GM19043 (cell line): Measurements from ENCODE around the gene SEPTIN1.
"Not testable (repeated sequence)": the region's sequence is repeated elsewhere in the genome, so short reads cannot be mapped to it uniquely, and the experiment has no call there.

Experiments
- ATAC-seq: cut with Tn5 transposase; IDR thresholded peaks from one replicate; pipeline ENCODE4 v1.9.1; 2021; ENCODE audit warnings: low read depth; ENCODE audit not compliant: unreplicated experiment

SEPTIN1 gene

DNA sequence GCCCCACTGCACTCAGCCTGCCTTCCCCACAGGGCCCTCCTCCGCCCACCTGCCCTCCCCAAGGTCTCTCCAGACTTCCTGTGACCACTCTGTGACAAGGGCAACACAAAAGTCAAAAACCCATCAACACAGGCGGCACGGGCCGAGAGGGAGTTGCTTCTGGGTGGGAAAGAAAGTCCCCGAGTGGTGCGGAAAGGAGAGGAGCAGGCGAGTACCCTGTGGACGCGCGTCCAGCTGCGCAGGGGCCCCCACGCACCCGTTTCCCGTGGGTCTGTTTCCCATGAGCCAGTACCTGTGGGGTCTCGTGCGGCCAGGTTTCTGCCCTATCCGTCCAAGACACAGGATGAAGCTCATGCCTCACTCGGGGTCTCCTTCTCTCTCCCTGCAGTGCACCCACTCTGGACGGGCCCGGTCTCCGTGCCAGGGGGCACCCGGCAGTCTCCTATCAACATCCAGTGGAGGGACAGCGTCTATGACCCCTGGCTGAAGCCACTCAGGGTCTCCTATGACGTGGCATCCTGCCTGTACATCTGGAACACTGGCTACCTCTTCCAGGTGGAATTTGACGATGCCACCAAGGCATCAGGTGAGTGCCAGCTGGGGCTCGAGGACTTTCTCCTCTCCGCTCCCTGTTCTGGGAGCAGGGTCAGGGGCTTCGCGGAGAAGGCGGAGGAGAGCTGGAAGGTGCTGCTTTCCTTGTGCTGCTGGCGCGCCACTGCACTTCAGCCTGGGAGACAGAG is 39.4 kb downstream of the SEPTIN1 start:
- no peak for ATAC-seq

DNA sequence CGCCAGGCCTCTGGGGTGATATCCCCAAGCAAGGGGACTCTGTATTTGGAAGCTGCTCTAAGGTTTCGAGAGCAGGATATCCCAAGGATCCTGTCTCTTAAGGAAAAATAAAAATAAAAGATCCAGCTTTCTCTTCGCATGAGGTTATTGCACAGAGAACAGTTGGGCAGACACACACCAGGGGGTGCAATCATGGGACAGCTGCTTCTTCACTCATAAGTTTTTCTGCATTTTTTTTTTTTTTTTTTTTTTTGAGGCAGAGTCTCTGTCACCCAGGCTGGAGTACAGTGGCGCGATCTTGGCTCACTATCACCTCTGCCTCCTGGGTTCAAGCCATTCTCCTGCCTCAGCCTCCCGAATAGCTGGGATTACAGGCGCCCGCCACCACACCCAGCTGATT is 40.4 kb downstream of the SEPTIN1 start:
- ATAC-seq, result not testable (repeated sequence)

DNA sequence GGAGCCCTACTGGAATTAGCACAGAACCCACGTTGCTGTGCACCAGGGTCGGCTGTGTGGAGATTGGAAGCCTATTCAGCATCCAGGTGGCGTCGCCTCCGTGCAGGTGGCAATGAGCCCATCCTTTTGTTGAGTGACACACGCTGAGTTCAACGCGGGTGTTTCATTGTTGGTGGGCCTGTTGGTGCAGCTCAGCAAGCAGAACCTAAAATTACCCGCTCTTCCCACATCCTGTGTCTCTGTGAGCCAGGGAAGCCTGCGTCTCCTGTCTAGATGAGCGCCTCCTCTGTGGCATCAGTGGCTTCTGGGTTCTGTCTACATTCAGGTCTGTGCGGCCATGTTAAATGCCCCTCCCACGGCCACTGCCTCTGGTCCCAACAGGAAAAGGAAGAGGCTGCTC is 41.7 kb downstream of the SEPTIN1 start:
- ATAC-seq, result no peak

DNA sequence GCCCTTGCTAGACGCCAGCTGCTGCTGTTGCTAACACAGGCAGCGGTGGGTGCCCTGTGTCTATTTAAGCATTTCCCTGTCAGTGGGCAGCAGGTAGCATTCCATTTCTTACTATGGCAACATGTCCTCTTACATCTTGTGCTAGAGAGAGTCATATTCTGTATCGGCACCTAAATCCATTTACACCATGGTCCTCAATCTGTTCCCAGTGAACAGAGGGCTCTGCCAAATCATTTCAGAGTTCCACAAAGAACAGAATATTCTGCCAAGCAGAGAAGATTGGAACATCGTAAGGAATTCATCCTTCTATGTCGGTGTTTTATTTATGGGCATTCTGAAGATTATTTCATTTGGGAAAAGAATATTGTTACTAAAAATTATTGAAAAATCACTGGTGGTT is 43.6 kb downstream of the SEPTIN1 start:
- not testable (repeated sequence) for ATAC-seq

DNA sequence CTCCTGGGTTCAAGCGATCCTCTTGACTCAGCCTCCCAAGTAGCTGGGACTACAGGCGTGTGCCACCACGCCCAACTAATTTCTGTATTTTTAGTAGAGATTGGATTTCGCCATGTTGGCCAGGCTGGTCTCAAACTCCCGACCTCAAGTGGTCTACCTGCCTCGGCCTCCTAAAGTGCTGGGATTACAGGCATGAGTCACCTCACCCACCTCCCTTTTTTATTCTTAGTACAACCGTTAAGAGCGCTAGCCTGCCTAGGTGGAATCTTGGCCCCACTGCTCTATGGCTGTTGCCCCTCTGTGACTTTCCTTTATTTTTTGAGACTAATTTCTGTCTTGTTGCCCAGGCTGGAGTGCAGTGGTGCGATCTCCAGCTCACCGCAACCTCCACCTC is 44.4 kb downstream of the SEPTIN1 start:
- ATAC-seq, result not testable (repeated sequence)

DNA sequence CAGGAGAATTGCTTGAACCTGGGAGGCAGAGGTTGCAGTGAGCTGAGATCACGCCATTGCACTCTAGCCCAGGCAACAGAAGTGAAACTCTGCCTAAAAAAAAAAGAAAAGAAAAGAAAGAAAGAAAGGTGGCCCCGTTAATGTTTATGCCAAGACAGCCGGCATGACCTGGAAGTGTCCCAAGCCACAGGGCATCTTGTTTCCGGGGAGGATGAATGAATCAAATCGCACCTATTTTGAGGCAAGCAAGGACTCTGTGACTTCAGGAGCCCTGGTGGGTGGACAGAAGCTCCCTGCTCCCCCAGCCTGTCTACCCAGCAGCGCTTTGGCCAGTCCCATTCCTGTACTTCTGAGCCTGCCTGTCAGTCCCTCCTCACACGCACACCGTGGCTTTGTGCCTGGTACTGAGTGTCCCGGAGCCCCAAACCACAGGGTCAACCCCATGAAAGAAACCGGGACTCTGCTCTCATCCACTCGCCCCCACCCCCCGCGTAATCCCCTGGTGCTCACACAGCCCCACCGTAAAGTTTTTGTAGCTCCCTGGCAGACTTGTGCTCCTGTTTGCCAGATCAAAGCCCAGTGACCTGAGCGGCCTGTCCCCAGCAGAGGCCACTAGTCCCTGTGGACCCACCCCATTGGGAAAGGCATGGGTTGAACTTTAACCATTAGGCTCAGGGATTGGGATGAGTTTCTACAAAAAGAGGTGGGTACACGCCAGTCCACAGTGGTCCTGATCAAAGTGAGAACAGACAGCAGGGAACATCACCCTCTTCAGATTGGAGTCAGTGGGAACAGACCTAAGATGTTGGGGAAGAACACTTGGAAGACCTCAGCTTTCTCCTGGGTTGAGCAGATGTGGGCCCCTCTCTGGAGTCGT is 46.5 kb downstream of the SEPTIN1 start:
- peak; percentile 20 for ATAC-seq

DNA sequence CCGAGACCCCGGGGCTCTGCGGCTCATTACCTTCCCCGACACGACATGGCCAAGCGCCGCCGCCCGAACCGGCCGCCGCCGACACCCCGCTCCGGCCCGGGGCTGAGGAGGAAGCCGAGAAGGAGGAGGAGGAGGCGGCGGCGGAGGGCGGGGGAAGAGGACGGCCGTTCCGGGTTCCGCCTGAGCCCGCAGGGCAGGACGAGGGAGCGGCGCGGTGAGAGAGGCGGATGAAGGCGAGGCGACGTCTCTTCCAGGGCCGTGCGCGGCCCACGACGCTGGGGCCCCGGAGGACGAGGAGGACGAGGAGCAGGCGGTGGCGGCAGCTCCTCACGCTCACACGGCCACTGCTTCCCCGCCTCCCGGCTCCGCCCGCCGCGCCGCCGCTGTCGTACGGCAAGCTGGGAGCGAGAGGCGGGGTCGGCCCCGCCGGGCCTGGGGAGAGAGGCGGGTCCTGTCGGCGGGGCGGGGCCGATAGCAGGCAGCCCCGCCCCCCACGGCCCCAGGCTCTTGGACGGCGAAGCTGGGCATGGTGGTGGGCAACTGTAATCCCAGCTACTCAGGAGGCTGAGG is 47.2 kb downstream of the SEPTIN1 start:
- ATAC-seq, result peak; percentile 68

DNA sequence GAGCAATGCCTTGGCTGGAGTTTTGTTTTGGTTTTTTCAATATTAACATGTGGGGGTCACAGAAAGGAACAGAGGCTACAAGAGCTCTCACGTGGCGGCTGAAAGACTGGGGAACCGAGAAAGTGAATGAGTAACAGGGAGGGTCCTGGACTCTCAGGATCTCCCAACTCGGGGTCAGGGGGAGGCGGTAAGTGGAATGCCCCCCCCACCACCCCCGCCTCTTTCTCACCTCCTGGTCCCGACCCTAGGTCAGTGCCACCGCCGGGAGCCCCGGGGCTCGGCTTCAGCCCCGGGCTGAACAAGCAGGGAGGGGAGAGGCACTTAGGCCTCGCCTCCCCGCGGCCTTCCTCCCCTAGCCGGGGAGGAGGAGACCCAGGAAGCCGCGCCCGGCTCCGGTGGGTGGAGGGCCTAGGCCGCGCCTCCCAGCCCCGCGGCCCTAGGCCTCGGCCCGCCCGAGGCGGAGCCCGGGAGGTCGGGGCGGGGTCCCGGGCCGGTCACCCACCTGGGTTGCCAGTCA is 47.8 kb downstream of the SEPTIN1 start:
- ATAC-seq, result peak; percentile 80
